Measurements from ENCODE around the gene KPNA3. TPM values are rescaled to one million over a fixed set of nuclear protein-coding genes. Genes with fewer than 3 reads are reported as not detected.

KPNA3 gene
- total RNA-seq, 4 donors from 2014 or later, result 47.9 to 66.4 (median 55.4) TPM

- Histone ChIP-seq H3K4me3 (no peak overlapping the region), H3K27ac (replicated peaks in 1 of 4) (no peak overlapping the region), H3K4me1 (peaks cover 0 to 26% (median 17%) of the 10 kb centered on the region in 4 donors), H3K9me3 (no peaks in the 10 kb centered on the region), H3K27me3 (no peaks in the 10 kb centered on the region), H3K36me3 (no peaks in the 10 kb centered on the region)
- 84% methylated on average over 17 of the region's 17 CpGs for WGBS
- TF ChIP-seq POLR2A (IDR thresholded peaks at IDR 0.05; ENCODE audit: low read depth), result no peak
- TF ChIP-seq EP300 (IDR thresholded peaks at IDR 0.05), result no peak
- no peak for TF ChIP-seq CTCF (IDR thresholded peaks at IDR 0.05)
- no peak for TF ChIP-seq POLR2AphosphoS5 (IDR thresholded peaks at IDR 0.05)
- DNase-seq (ENCODE audit: extremely low spot score), result no peak
- intact Hi-C loops (cut with DNase I), result loop anchor here (5.0 kb wide), 1 partner anchor 196 kb away; no protein-coding TSS in a partner anchor
These were observed 140.7 kb downstream of the KPNA3 start for GRCh38 chr13:49651570-49652354.

GRCh38 chr13:49649963-49650312 is 142.5 kb downstream of the KPNA3 start:
- Histone ChIP-seq H3K27ac (replicated peaks in 1 of 4) (no peak overlapping the region), H3K36me3 (no peaks in the 10 kb centered on the region), H3K27me3 (no peaks in the 10 kb centered on the region), H3K4me3 (no peak overlapping the region), H3K9me3 (no peaks in the 10 kb centered on the region), H3K4me1 (peaks cover 0 to 14% (median 9%) of the 10 kb centered on the region in 4 donors)
- intact Hi-C loops (cut with DNase I), result loop anchor here (5.0 kb wide), 1 partner anchor 197 kb away; no protein-coding TSS in a partner anchor
- DNase-seq (ENCODE audit: extremely low spot score), result no peak
- 69% methylated on average over 2 of the region's 2 CpGs for WGBS
- TF ChIP-seq POLR2AphosphoS5 (IDR thresholded peaks at IDR 0.05), result no peak
- TF ChIP-seq POLR2A (IDR thresholded peaks at IDR 0.05; ENCODE audit: low read depth), result no peak
- no peak for TF ChIP-seq CTCF (IDR thresholded peaks at IDR 0.05)
- TF ChIP-seq EP300 (IDR thresholded peaks at IDR 0.05), result no peak

Other genes with a start within 250 kb of the KPNA3 start
- 10 to 100 TPM; 11.1 to 14.7 (median 12.3) TPM for gene RCBTB1, start 207.1 kb downstream of the KPNA3 start, total RNA-seq
- under 1 TPM; 0.13 to 0.83 (median 0.35) TPM for gene ARL11, start 164.2 kb downstream of the KPNA3 start, total RNA-seq
- 10 to 100 TPM; 17.0 to 56.4 (median 45.9) TPM for gene EBPL, start 101.2 kb downstream of the KPNA3 start, total RNA-seq
- 10 to 100 TPM; 10.9 to 18.8 (median 15.0) TPM for gene SPRYD7, start 143.7 kb upstream of the KPNA3 start, total RNA-seq
- gene TRIM13, start 204.4 kb upstream of the KPNA3 start, total RNA-seq, result 10 to 100 TPM; 21.4 to 38.6 (median 34.8) TPM
- gene KCNRG, start 222.8 kb upstream of the KPNA3 start, total RNA-seq, result 1 to 10 TPM; 2.7 to 5.4 (median 2.9) TPM

Data from esophagus muscularis mucosa (tissue), 4 donors.